GM21529 (cell line): ENCODE data around the gene SMARCAL1.
"Not testable (repeated sequence)": the region's sequence is repeated elsewhere in the genome, so short reads cannot be mapped to it uniquely, and the experiment has no call there.

ENCODE experiments used
- ATAC-seq: cut with Tn5 transposase; IDR thresholded peaks from one replicate; pipeline ENCODE4 v1.9.1; 2021; ENCODE audit not compliant: unreplicated experiment

SMARCAL1 gene

GRCh38 chr2:216412022-216412999, at the start of gene SMARCAL1:
Gene SMARCAL1 (plus strand): TSS chr2:216412484. CDS start chr2:216414705, 2,221 bp downstream.
- peak; percentile 90 for ATAC-seq

DNA sequence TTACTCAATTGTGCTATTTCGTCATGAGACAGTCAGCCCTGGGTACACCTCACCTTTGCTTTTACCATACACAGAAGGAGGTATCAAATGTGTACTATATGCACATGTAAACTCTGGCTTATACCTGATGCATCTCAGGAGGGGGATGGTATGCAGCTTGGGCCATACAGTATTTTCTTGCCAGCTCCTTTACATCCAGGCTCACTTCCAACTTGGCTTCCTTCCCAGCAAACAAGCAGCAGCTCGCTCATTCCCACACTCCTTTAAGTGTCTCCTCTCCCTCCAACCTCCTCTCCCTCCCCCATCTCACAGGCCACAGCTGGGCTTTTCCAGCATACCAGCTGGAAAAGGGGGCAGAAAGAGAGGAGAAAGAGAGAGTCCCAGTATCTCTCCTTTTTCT, 49.6 kb upstream of the SMARCAL1 start:
- no peak for ATAC-seq

GRCh38 chr2:216363221-216363620, 49.1 kb upstream of the SMARCAL1 start:
- ATAC-seq = no peak

GRCh38 chr2:216365518-216365917, 46.8 kb upstream of the SMARCAL1 start:
- ATAC-seq = no peak

GRCh38 chr2:216366777-216367471, 45.4 kb upstream of the SMARCAL1 start:
- no peak for ATAC-seq

- ATAC-seq = no peak
These were observed 42.5 kb upstream of the SMARCAL1 start for GRCh38 chr2:216369821-216370220.

- ATAC-seq = no peak
These were observed 41.1 kb upstream of the SMARCAL1 start for GRCh38 chr2:216370961-216371712.

- no peak for ATAC-seq
These were observed 40.3 kb upstream of the SMARCAL1 start, which contains the start of gene MARCHF4 for GRCh38 chr2:216371721-216372702. Gene MARCHF4 (minus strand): TSS chr2:216372483. CDS start chr2:216370260, 2,223 bp downstream.

DNA sequence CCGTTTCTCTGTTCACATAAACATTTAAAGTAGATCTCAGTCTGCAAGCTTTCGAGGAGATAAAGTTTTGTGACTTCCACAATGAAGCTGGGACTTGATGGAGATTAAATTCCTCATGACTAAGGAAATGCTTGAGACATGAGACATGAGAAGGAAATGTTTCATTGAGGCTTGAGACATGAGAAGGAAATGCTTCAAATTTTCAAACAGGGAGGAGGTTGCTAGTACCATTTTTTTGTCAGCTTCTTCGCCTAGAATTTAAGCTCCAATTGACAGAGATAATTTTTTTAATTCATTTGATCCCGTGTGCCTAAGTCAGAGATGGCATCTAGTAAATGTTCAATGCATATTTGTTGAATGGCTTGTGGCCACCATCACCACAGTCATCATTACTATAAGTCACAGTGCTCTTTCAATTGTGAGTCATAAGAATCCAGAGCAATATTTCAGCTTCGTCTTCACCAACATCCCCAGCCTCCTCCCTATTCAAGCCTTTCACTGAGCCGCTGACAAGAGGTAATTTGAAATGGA, 39.5 kb upstream of the SMARCAL1 start:
- no peak for ATAC-seq

DNA sequence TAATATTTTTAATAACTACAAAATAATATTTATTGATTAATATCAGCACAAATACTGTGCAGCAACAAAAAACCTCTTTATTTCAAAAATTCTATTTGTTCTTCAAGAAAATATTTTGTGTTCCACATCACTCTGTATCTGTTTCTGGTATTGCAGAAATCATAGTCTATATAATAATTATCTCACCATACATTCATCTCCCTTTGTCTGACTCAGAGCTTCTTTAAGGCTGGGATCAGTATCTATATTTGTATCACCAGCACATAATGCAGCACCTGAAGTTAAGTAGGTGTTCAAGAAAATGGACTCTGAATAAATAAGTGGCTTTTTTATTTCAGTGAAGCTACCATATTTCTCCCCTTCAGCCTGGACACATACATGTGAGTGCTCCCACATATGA, 38.4 kb upstream of the SMARCAL1 start:
- no peak for ATAC-seq

- no peak for ATAC-seq
These were observed 37.0 kb upstream of the SMARCAL1 start for GRCh38 chr2:216375286-216375685.

DNA sequence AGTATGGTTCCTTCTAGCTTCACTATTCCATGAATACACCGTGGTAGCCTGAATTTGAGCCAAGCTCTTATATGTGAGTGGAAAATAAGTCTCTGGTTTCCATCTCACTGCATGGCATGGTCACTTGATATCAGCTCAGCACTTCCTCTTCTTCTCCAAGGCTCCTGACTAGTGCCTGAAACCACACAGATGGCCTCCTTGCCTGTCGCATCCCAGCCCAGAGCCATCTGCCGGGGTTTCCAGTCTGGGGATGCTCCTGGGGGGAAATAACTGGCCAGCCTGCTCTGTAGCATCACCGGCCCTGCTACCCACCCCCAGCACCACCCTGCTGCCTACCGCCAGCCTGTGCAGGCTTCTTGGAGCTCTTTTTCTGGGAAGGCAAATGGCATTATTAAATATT, 32.3 kb upstream of the SMARCAL1 start:
- no peak for ATAC-seq

- ATAC-seq = not testable (repeated sequence)
These were observed 27.9 kb upstream of the SMARCAL1 start for GRCh38 chr2:216384409-216384808.

DNA sequence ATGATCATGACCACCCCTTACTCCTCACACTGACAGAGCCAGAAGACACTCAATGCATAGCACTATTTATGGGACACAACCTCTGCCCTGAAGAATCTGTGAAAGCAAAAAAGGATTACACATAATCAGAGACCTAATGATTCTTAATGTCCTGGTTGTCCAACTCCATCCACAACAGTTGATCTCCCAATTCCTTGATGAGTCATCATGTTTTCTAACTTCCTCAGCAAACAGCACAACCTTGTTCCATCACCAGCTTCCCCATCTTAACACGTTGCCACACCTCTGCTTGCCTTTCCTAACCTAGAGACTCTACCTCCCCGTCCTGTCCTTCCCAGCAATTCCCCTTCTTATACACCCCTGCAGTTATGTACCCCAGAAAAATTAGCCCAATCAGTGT, 26.8 kb upstream of the SMARCAL1 start:
- ATAC-seq = no peak

GRCh38 chr2:216387262-216387661, 25.0 kb upstream of the SMARCAL1 start:
- ATAC-seq = no peak

GRCh38 chr2:216388046-216388884, 24.0 kb upstream of the SMARCAL1 start:
- peak; percentile 67 for ATAC-seq

GRCh38 chr2:216389570-216389969, 22.7 kb upstream of the SMARCAL1 start:
- ATAC-seq = no peak

- no peak for ATAC-seq
These were observed 20.9 kb upstream of the SMARCAL1 start for GRCh38 chr2:216391401-216391800.
